ENCODE results near the gene PMP22.

- TF ChIP-seq CREB1 (IDR thresholded peaks at IDR 0.05; ENCODE audit: low read depth) (no peak), YY1 (IDR thresholded peaks at IDR 0.05; ENCODE audit: low read depth) (no peak), NFIC (IDR thresholded peaks at IDR 0.05) (no peak), FOXM1 (IDR thresholded peaks at IDR 0.05; ENCODE audit: borderline replicate concordance, low read depth) (no peak), CEBPB (IDR thresholded peaks at IDR 0.05) (peak; percentile 48; the same call in 1 of the 2 replicates), EP300 (IDR thresholded peaks at IDR 0.05; ENCODE audit: borderline replicate concordance) (no peak), REST (IDR thresholded peaks at IDR 0.05; ENCODE audit: low read depth) (no peak), MAX (IDR thresholded peaks at IDR 0.05) (no peak)
Measured at GRCh38 chr17:15281909-15282308, 16.8 kb upstream of the PMP22 start.

All from Ishikawa (cell line).